HG03469 (cell line): ENCODE measurements around the gene BCAS1.
"Not testable (repeated sequence)": the region's sequence is repeated elsewhere in the genome, so short reads cannot be mapped to it uniquely, and the experiment has no call there.

Experiments used
- ATAC-seq: cut with Tn5 transposase; IDR thresholded peaks from one replicate; pipeline ENCODE4 v1.9.1; 2021; ENCODE audit warnings: mild to moderate bottlenecking, moderate library complexity, moderate number of reproducible peaks; ENCODE audit not compliant: unreplicated experiment

The BCAS1 gene

GRCh38 chr20:53994088-53994487 lies 76.3 kb downstream of the BCAS1 start:
- no peak for ATAC-seq

- ATAC-seq: no peak
Observed at GRCh38 chr20:53993310-53993709, 77.1 kb downstream of the BCAS1 start.

- ATAC-seq: no peak
Observed at GRCh38 chr20:53990768-53991450, 79.5 kb downstream of the BCAS1 start.

GRCh38 chr20:53990003-53990402 lies 80.4 kb downstream of the BCAS1 start:
- ATAC-seq: no peak

- no peak for ATAC-seq
Observed at GRCh38 chr20:53989401-53989800, 81.0 kb downstream of the BCAS1 start.

- no peak for ATAC-seq
Observed at GRCh38 chr20:53986037-53986650, 84.2 kb downstream of the BCAS1 start.

GRCh38 chr20:53985150-53985518 lies 85.3 kb downstream of the BCAS1 start:
- no peak for ATAC-seq

GRCh38 chr20:53984356-53985149 lies 85.8 kb downstream of the BCAS1 start:
- ATAC-seq: no peak

GRCh38 chr20:53983401-53983800 lies 87.0 kb downstream of the BCAS1 start:
- ATAC-seq: no peak

- no peak for ATAC-seq
Observed at GRCh38 chr20:53982624-53983023, 87.8 kb downstream of the BCAS1 start.

GRCh38 chr20:53981752-53982437 lies 88.5 kb downstream of the BCAS1 start:
- no peak for ATAC-seq

- ATAC-seq: no peak
Observed at GRCh38 chr20:53981130-53981529, 89.3 kb downstream of the BCAS1 start.

GRCh38 chr20:53980031-53980465 lies 90.3 kb downstream of the BCAS1 start:
- no peak for ATAC-seq

GRCh38 chr20:53978497-53978896 lies 91.9 kb downstream of the BCAS1 start:
- ATAC-seq: no peak

- no peak for ATAC-seq
Observed at GRCh38 chr20:53977391-53977790, 93.0 kb downstream of the BCAS1 start.

GRCh38 chr20:53975761-53976160 lies 94.6 kb downstream of the BCAS1 start:
- ATAC-seq: no peak

GRCh38 chr20:53974785-53975555 lies 95.4 kb downstream of the BCAS1 start:
- no peak for ATAC-seq

- ATAC-seq: not testable (repeated sequence)
Observed at GRCh38 chr20:53973882-53974281, 96.5 kb downstream of the BCAS1 start.

- ATAC-seq: no peak
Observed at GRCh38 chr20:53972179-53972578, 98.2 kb downstream of the BCAS1 start.

GRCh38 chr20:53971096-53971683 lies 99.2 kb downstream of the BCAS1 start:
- ATAC-seq: no peak
